Activated CD4-positive, alpha-beta T cell treated with anti-CD3 and anti-CD28 coated beads, Interleukin-2, amount 50 U/mL, for 24 hours (primary cell): ENCODE measurements around the gene IFIT1B.
"Not testable (repeated sequence)": the region's sequence is repeated elsewhere in the genome, so short reads cannot be mapped to it uniquely, and the experiment has no call there.

Source experiments
- DNase-seq, 2 donors: peaks; one replicate each; pipeline ENCODE4 v3.0.0-alpha.2; 2020; ENCODE audit warnings: low read depth in 1 of 2, low spot score in 1 of 2

IFIT1B gene

GRCh38 chr10:89379103-89379502 is 1.2 kb downstream of the IFIT1B start:
- DNase-seq: no peak

- no peak for DNase-seq
Measured at GRCh38 chr10:89382757-89383156, 4.9 kb downstream of the IFIT1B start.

- DNase-seq: no peak
Measured at GRCh38 chr10:89384474-89385340, 6.9 kb downstream of the IFIT1B start.

GRCh38 chr10:89388806-89389205 is 10.9 kb downstream of the IFIT1B start:
- no peak for DNase-seq

GRCh38 chr10:89389254-89389653 is 11.4 kb downstream of the IFIT1B start:
- DNase-seq: no peak

- no peak for DNase-seq
Measured at GRCh38 chr10:89390476-89391225, 12.8 kb downstream of the IFIT1B start.

GRCh38 chr10:89391226-89391576 is 13.3 kb downstream of the IFIT1B start:
- DNase-seq: not testable (repeated sequence)

- peak in 1 of 2 donors; percentile 44 for DNase-seq
Measured at GRCh38 chr10:89391907-89392756, 14.3 kb downstream of the IFIT1B start, which contains the start of gene IFIT1. TSS of gene IFIT1 (plus strand) at chr10:89392623. CDS start at chr10:89392713, 90 bp downstream.

GRCh38 chr10:89392974-89393373 is 15.1 kb downstream of the IFIT1B start:
- DNase-seq: no peak

GRCh38 chr10:89393898-89394297 is 16.0 kb downstream of the IFIT1B start:
- no peak for DNase-seq

GRCh38 chr10:89395141-89395540 is 17.3 kb downstream of the IFIT1B start:
- DNase-seq: no peak

GRCh38 chr10:89398003-89398749 is 20.3 kb downstream of the IFIT1B start:
- no peak for DNase-seq

- DNase-seq: no peak
Measured at GRCh38 chr10:89399956-89400355, 22.1 kb downstream of the IFIT1B start.

- no peak for DNase-seq
Measured at GRCh38 chr10:89403043-89403442, 25.2 kb downstream of the IFIT1B start.

- no peak for DNase-seq
Measured at GRCh38 chr10:89404104-89405047, 26.5 kb downstream of the IFIT1B start.

GRCh38 chr10:89406178-89406577 is 28.3 kb downstream of the IFIT1B start:
- DNase-seq: not testable (repeated sequence)

GRCh38 chr10:89407792-89408191 is 29.9 kb downstream of the IFIT1B start:
- DNase-seq: not testable (repeated sequence)

GRCh38 chr10:89409282-89409681 is 31.4 kb downstream of the IFIT1B start:
- not testable (repeated sequence) for DNase-seq

- DNase-seq: not testable (repeated sequence)
Measured at GRCh38 chr10:89410551-89410950, 32.7 kb downstream of the IFIT1B start.
